Activated naive CD4-positive, alpha-beta T cell treated with anti-CD3 and anti-CD28 coated beads, Interleukin-2, amount 50 U/mL, for 24 hours (primary cell): ENCODE data around the gene SPTB.
A peak's percentile ranks its signal among the peaks of the same experiment; 100 is the strongest.

ENCODE experiments used
- H3K27ac Mint-ChIP-seq: one replicate; pipeline ENCODE4 v1.8.0; 2021; ENCODE audit warnings: mild to moderate bottlenecking, mixed read lengths
- H3K27me3 Mint-ChIP-seq: one replicate; pipeline ENCODE4 v1.8.0; 2021; ENCODE audit warnings: mixed read lengths
- H3K36me3 Mint-ChIP-seq: one replicate; pipeline ENCODE4 v1.8.0; 2021; ENCODE audit warnings: mixed read lengths
- H3K4me1 Mint-ChIP-seq: one replicate; pipeline ENCODE4 v1.8.0; 2021; ENCODE audit warnings: mixed read lengths
- H3K4me3 Mint-ChIP-seq: one replicate; pipeline ENCODE4 v1.8.0; 2021; ENCODE audit warnings: mild to moderate bottlenecking, mixed read lengths
- H3K9me3 Mint-ChIP-seq: one replicate; pipeline ENCODE4 v1.8.0; 2021; ENCODE audit warnings: mixed read lengths

Gene SPTB

GRCh38 chr14:64736271-64737169, 143.2 kb downstream of the SPTB start:
- Mint-ChIP-seq H3K36me3 (no peaks in the 10 kb centered on the region), H3K4me1 (peaks cover 4% of the 10 kb centered on the region), H3K4me3 (no peak overlapping the region), H3K27me3 (no peaks in the 10 kb centered on the region), H3K9me3 (no peaks in the 10 kb centered on the region), H3K27ac (no peak overlapping the region)

- Mint-ChIP-seq H3K27ac (no peak overlapping the region), H3K27me3 (no peaks in the 10 kb centered on the region), H3K4me3 (no peak overlapping the region), H3K36me3 (no peaks in the 10 kb centered on the region), H3K9me3 (no peaks in the 10 kb centered on the region), H3K4me1 (peaks cover 4% of the 10 kb centered on the region)
These were observed 144.7 kb downstream of the SPTB start for GRCh38 chr14:64734990-64735389.

GRCh38 chr14:64733899-64734298, 145.8 kb downstream of the SPTB start:
- no peaks in the 10 kb centered on the region for H3K36me3 Mint-ChIP-seq
- no peaks in the 10 kb centered on the region for H3K27me3 Mint-ChIP-seq
- no peaks in the 10 kb centered on the region for H3K9me3 Mint-ChIP-seq
- H3K27ac Mint-ChIP-seq, result no peak overlapping the region
- no peak overlapping the region for H3K4me3 Mint-ChIP-seq
- peaks cover 4% of the 10 kb centered on the region for H3K4me1 Mint-ChIP-seq

GRCh38 chr14:64733321-64733720, 146.4 kb downstream of the SPTB start:
- peaks cover 4% of the 10 kb centered on the region for H3K4me1 Mint-ChIP-seq
- H3K4me3 Mint-ChIP-seq, result no peak overlapping the region
- no peaks in the 10 kb centered on the region for H3K36me3 Mint-ChIP-seq
- no peaks in the 10 kb centered on the region for H3K9me3 Mint-ChIP-seq
- no peaks in the 10 kb centered on the region for H3K27me3 Mint-ChIP-seq
- H3K27ac Mint-ChIP-seq, result no peak overlapping the region

GRCh38 chr14:64732536-64733120, 147.1 kb downstream of the SPTB start:
- Mint-ChIP-seq H3K27me3 (no peaks in the 10 kb centered on the region), H3K4me1 (peaks cover 4% of the 10 kb centered on the region), H3K36me3 (no peaks in the 10 kb centered on the region), H3K4me3 (no peak overlapping the region), H3K9me3 (no peaks in the 10 kb centered on the region), H3K27ac (no peak overlapping the region)

- H3K27ac Mint-ChIP-seq, result no peak overlapping the region
- H3K36me3 Mint-ChIP-seq, result no peaks in the 10 kb centered on the region
- H3K4me3 Mint-ChIP-seq, result no peak overlapping the region
- H3K4me1 Mint-ChIP-seq, result peaks cover 4% of the 10 kb centered on the region
- no peaks in the 10 kb centered on the region for H3K27me3 Mint-ChIP-seq
- no peaks in the 10 kb centered on the region for H3K9me3 Mint-ChIP-seq
These were observed 147.6 kb downstream of the SPTB start for GRCh38 chr14:64732066-64732465.

- no peaks in the 10 kb centered on the region for H3K36me3 Mint-ChIP-seq
- H3K27me3 Mint-ChIP-seq, result no peaks in the 10 kb centered on the region
- no peak overlapping the region for H3K27ac Mint-ChIP-seq
- no peak overlapping the region for H3K4me3 Mint-ChIP-seq
- no peaks in the 10 kb centered on the region for H3K9me3 Mint-ChIP-seq
- peaks cover 4% of the 10 kb centered on the region for H3K4me1 Mint-ChIP-seq
These were observed 148.5 kb downstream of the SPTB start for GRCh38 chr14:64731141-64731581.

- H3K4me1 Mint-ChIP-seq, result peaks cover 8% of the 10 kb centered on the region
- H3K4me3 Mint-ChIP-seq, result no peak overlapping the region
- H3K27me3 Mint-ChIP-seq, result no peaks in the 10 kb centered on the region
- no peaks in the 10 kb centered on the region for H3K36me3 Mint-ChIP-seq
- H3K27ac Mint-ChIP-seq, result no peak overlapping the region
- H3K9me3 Mint-ChIP-seq, result no peaks in the 10 kb centered on the region
These were observed 149.0 kb downstream of the SPTB start for GRCh38 chr14:64730681-64731080.

GRCh38 chr14:64730061-64730440, 149.7 kb downstream of the SPTB start:
- Mint-ChIP-seq H3K4me1 (peaks cover 9% of the 10 kb centered on the region), H3K27me3 (no peaks in the 10 kb centered on the region), H3K9me3 (no peaks in the 10 kb centered on the region), H3K36me3 (no peaks in the 10 kb centered on the region), H3K4me3 (no peak overlapping the region), H3K27ac (no peak overlapping the region)

GRCh38 chr14:64729386-64730060, 150.2 kb downstream of the SPTB start:
- H3K4me3 Mint-ChIP-seq, result no peak overlapping the region
- peaks cover 14% of the 10 kb centered on the region for H3K4me1 Mint-ChIP-seq
- no peaks in the 10 kb centered on the region for H3K9me3 Mint-ChIP-seq
- no peak overlapping the region for H3K27ac Mint-ChIP-seq
- H3K36me3 Mint-ChIP-seq, result no peaks in the 10 kb centered on the region
- no peaks in the 10 kb centered on the region for H3K27me3 Mint-ChIP-seq

- H3K27ac Mint-ChIP-seq, result no peak overlapping the region
- H3K4me1 Mint-ChIP-seq, result peaks cover 16% of the 10 kb centered on the region
These were observed 150.9 kb downstream of the SPTB start for GRCh38 chr14:64728856-64729255.

GRCh38 chr14:64728106-64728505, 151.6 kb downstream of the SPTB start:
- Mint-ChIP-seq H3K27me3 (no peaks in the 10 kb centered on the region), H3K27ac (no peak overlapping the region), H3K9me3 (no peaks in the 10 kb centered on the region), H3K4me1 (peaks cover 20% of the 10 kb centered on the region), H3K4me3 (no peak overlapping the region), H3K36me3 (no peaks in the 10 kb centered on the region)

More at GRCh38 chr14:64728856-64729255, 150.9 kb downstream of the SPTB start:
- no peak overlapping the region for H3K4me3 Mint-ChIP-seq
- no peaks in the 10 kb centered on the region for H3K36me3 Mint-ChIP-seq
- no peaks in the 10 kb centered on the region for H3K27me3 Mint-ChIP-seq
- no peaks in the 10 kb centered on the region for H3K9me3 Mint-ChIP-seq

GRCh38 chr14:64727551-64728071, 152.1 kb downstream of the SPTB start:
- Mint-ChIP-seq H3K4me1 (peaks cover 24% of the 10 kb centered on the region), H3K27ac (no peak overlapping the region), H3K4me3 (no peak overlapping the region), H3K27me3 (no peaks in the 10 kb centered on the region), H3K36me3 (no peaks in the 10 kb centered on the region), H3K9me3 (no peaks in the 10 kb centered on the region)

GRCh38 chr14:64726585-64726890, 153.2 kb downstream of the SPTB start:
- H3K4me3 Mint-ChIP-seq, result no peak overlapping the region
- no peaks in the 10 kb centered on the region for H3K36me3 Mint-ChIP-seq
- H3K4me1 Mint-ChIP-seq, result peaks cover 32% of the 10 kb centered on the region
- H3K9me3 Mint-ChIP-seq, result no peaks in the 10 kb centered on the region
- H3K27ac Mint-ChIP-seq, result no peak overlapping the region
- H3K27me3 Mint-ChIP-seq, result no peaks in the 10 kb centered on the region

- Mint-ChIP-seq H3K27ac (no peak overlapping the region), H3K4me3 (peak overlapping the region; percentile 26), H3K27me3 (no peaks in the 10 kb centered on the region), H3K36me3 (no peaks in the 10 kb centered on the region), H3K9me3 (no peaks in the 10 kb centered on the region), H3K4me1 (peaks cover 32% of the 10 kb centered on the region)
These were observed 153.7 kb downstream of the SPTB start for GRCh38 chr14:64725879-64726584.
